Uterus (tissue), 4 donors: ENCODE measurements around the gene SEL1L. TPM values are rescaled to one million over a fixed set of nuclear protein-coding genes. Genes with fewer than 3 reads are reported as not detected.
A peak's percentile ranks its signal among the peaks of the same experiment; 100 is the strongest.

Experiments
- DNase-seq, 2 donors: peaks; one replicate each; pipeline ENCODE4 v3.0.0-alpha.2; 2019 to 2020
- H3K27ac ChIP-seq, 2 donors: fragments of 200-600 bp; sonication (generic); 1 replicate in 1 of 2; 2 replicates in 1 of 2; pipeline ENCODE4 v1.5.1; 2016 to 2018
- H3K27me3 ChIP-seq, 2 donors: fragments of 200-600 bp; sonication (generic); one replicate each; pipeline ENCODE4 v1.5.1; 2018 to 2019; ENCODE audit warnings: control low read depth in 1 of 2
- H3K36me3 ChIP-seq, 2 donors: fragments of 200-600 bp; sonication (generic); one replicate each; pipeline ENCODE4 v1.5.1; 2019; ENCODE audit warnings: control low read depth in 1 of 2
- H3K4me1 ChIP-seq, 2 donors: fragments of 200-600 bp; sonication (generic); one replicate each; pipeline ENCODE4 v1.5.1; 2018 to 2019; ENCODE audit warnings: control low read depth in 1 of 2
- H3K4me3 ChIP-seq, 2 donors: fragments of 200-600 bp; sonication (generic); 1 replicate in 1 of 2; 2 replicates in 1 of 2; pipeline ENCODE4 v1.5.1; 2018 to 2019; ENCODE audit warnings: mild to moderate bottlenecking in 1 of 2
- H3K9me3 ChIP-seq, 2 donors: fragments of 200-600 bp; sonication (generic); one replicate each; pipeline ENCODE4 v1.5.1; 2019; ENCODE audit warnings: control low read depth in 1 of 2
- CTCF ChIP-seq, 4 experiments: fragments of 200-600 bp in 2 of 4; fragments of 450-650 bp in 2 of 4; sonication (generic) in 2 of 4; IDR thresholded peaks; one replicate each; pipeline ENCODE4 v1.5.1; 2016 to 2019; ENCODE audit warnings: antibody characterized with exemption in 4 of 4, mild to moderate bottlenecking in 2 of 4, moderate library complexity in 1 of 4
- POLR2A ChIP-seq, 2 donors: fragments of 450-650 bp; IDR thresholded peaks; one replicate each; pipeline ENCODE4 v1.6.1; 2016; ENCODE audit warnings: antibody characterized with exemption in 2 of 2, mild to moderate bottlenecking in 1 of 2, moderate library complexity in 1 of 2
- intact Hi-C: fragments of 100-400 bp; cut with DNase I; formaldehyde crosslinking; loops from one replicate; pipeline ENCODE4 v1.15.1; 2023; ENCODE audit warnings: low total_unique reads
- total RNA-seq, 4 donors: library from RNA; depleted of rRNA in 3 of 4; stranded (reverse); fragments of >200 nt in 3 of 4; gene quantifications; one replicate each; pipeline versions ENCODE4 v1.1.0 to v1.2.4, GENCODE V29; 2014 to 2023
- donor health status: DM: yes; HTN: yes; CAD: no.

Gene SEL1L
- total RNA-seq, 4 donors from 2014 or later: 38.2 to 80.5 (median 64.0) TPM

- peaks cover 0 to 5% of the 10 kb centered on the region in 2 donors for H3K27me3 ChIP-seq
Observed at GRCh38 chr14:81436296-81437138, 97.1 kb downstream of the SEL1L start.

GRCh38 chr14:81435391-81436295, 98.0 kb downstream of the SEL1L start:
- Histone ChIP-seq H3K9me3 (no peaks in the 10 kb centered on the region), H3K27me3 (peaks cover 0 to 5% of the 10 kb centered on the region in 2 donors), H3K36me3 (no peaks in the 10 kb centered on the region), H3K27ac (no peak overlapping the region), H3K4me3 (peak overlapping the region; percentile 27 to 61), H3K4me1 (peaks cover 0 to 4% of the 10 kb centered on the region in 2 donors)
- intact Hi-C loops: no loop called here
- peak in 1 of 2 donors; percentile 41 for DNase-seq
- TF ChIP-seq CTCF (IDR thresholded peaks at IDR 0.05): no peak
- TF ChIP-seq POLR2A (IDR thresholded peaks at IDR 0.05): no peak

More at GRCh38 chr14:81436296-81437138, 97.1 kb downstream of the SEL1L start:
- peaks cover 0 to 4% of the 10 kb centered on the region in 2 donors for H3K4me1 ChIP-seq
- no peak for TF ChIP-seq CTCF (IDR thresholded peaks at IDR 0.05)
- TF ChIP-seq POLR2A (IDR thresholded peaks at IDR 0.05): no peak
- H3K27ac ChIP-seq: no peak overlapping the region
- intact Hi-C loops: no loop called here
- H3K4me3 ChIP-seq: peak overlapping the region; percentile 27 to 61
- no peaks in the 10 kb centered on the region for H3K9me3 ChIP-seq
- H3K36me3 ChIP-seq: no peaks in the 10 kb centered on the region
- DNase-seq: peak; percentile 36 to 72

GRCh38 chr14:81435048-81435390, 98.6 kb downstream of the SEL1L start:
- Histone ChIP-seq H3K4me3 (no peak overlapping the region), H3K9me3 (no peaks in the 10 kb centered on the region), H3K27me3 (peaks cover 0 to 5% of the 10 kb centered on the region in 2 donors), H3K4me1 (peaks cover 0 to 4% of the 10 kb centered on the region in 2 donors), H3K36me3 (no peaks in the 10 kb centered on the region), H3K27ac (no peak overlapping the region)
- intact Hi-C loops: no loop called here
- TF ChIP-seq CTCF (IDR thresholded peaks at IDR 0.05): no peak
- no peak for TF ChIP-seq POLR2A (IDR thresholded peaks at IDR 0.05)
- DNase-seq: no peak

GRCh38 chr14:81434230-81434629, 99.4 kb downstream of the SEL1L start:
- Histone ChIP-seq H3K4me3 (no peak overlapping the region), H3K27ac (no peak overlapping the region), H3K27me3 (peaks cover 0 to 5% of the 10 kb centered on the region in 2 donors), H3K9me3 (no peaks in the 10 kb centered on the region), H3K4me1 (peaks cover 0 to 4% of the 10 kb centered on the region in 2 donors), H3K36me3 (no peaks in the 10 kb centered on the region)
- no peak for TF ChIP-seq CTCF (IDR thresholded peaks at IDR 0.05)
- no peak for TF ChIP-seq POLR2A (IDR thresholded peaks at IDR 0.05)
- DNase-seq: no peak
- intact Hi-C loops: no loop called here
